ENCODE measurements around the gene GPR157.

The GPR157 gene

DNA sequence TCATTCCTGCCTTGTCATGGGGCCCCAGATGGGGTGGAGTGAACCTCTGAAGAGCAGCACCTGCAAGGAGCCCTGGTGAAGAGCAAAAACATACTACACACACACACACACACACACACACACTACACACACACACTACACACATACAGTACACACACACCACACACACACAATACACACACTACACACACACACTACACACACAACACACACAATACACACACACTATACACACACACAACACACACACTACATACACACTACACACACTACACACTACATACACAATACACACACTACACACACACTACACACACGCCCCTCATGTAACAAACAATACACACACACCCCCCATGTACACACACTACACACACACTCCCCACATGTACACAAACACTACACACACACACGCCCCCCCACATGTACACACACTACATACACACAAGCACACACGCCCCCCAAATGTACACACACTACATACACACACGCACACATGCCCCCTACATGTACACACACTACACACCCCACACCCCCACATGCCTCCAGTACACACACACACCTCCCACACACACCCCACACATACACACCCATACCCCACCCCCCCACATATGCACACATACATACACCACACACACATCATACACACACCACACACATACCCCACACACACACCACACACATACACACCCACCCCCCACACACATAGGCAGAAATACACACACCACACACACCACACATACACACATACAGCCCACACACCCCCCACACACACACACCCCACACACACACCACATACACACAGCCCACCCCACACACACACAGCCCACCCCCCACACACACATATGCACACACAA, 68.8 kb downstream of the GPR157 start:
- DNase-seq: no peak

DNA sequence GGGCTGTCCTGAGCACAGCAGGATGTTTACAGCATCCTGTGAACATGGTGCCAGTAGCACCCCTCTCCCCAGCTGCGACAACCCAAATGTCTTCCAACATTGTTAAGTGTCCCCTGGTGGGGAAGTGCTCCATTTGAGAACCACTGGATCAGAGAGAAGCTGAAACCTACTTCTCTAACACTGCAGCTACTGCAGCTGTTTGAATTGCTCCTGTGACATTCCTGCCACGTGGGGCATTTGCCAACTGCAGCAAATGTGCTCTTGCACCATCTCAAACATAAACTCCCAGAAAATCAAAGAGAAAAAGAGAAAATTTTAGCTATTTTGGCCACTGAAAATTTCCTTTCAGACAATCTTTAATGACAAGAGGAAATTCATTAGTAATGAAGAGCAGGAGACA, 70.4 kb downstream of the GPR157 start:
- no peak for DNase-seq

DNA sequence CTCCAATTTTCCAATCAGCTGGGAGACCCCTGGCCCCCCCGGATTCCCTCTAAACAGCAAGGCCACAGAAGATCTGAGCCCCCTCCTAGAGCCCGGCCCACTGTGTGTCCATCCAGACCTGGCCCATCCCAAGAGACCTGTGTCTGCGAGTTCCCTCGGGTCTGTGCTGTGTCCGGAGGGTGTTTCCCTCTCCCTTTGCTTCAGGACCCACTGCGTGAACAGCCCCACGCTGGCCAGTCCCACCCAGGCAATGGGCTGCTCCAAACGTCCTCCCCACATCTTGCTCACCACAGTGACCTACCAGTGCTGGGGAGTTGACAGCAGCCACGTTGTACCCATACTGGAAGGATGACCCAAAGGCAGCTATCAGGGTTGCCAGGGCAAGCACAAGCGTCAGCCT, 71.1 kb downstream of the GPR157 start:
- DNase-seq: no peak

DNA sequence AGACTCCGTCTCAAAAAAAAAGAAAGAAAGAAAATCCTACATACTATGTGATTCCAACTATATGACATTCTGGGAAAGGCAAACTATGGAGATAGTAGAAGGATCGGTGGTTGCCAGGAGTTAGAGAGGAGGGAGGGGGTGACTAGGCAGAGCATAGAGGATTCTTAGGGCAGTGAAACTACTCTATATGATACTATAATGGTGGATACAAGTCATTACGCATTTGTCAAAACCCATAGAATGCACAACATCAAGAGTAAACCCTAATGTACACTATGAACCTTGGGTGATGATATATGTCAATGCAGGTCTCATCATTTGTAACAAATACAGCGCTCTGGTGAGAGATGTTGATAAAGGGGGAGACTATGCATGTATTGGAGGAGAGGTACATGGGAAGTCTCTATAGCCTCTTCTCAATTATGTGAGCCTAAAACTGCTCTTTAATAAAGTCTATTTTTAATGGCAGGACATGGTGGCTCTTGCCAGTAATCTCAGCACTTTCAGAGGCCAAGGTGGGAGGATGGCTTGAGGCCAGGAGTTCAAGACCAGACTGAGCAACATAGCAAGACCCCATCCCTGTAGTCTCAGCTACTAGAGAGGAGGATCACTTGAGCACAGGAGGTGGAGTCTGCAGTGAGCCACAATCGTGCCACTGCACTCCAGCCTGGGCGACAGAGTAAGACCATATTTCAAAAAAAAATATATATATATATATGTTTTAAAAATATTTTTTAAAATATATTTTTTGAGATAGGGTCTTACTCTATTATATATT, 76.4 kb downstream of the GPR157 start:
- DNase-seq: no peak

DNA sequence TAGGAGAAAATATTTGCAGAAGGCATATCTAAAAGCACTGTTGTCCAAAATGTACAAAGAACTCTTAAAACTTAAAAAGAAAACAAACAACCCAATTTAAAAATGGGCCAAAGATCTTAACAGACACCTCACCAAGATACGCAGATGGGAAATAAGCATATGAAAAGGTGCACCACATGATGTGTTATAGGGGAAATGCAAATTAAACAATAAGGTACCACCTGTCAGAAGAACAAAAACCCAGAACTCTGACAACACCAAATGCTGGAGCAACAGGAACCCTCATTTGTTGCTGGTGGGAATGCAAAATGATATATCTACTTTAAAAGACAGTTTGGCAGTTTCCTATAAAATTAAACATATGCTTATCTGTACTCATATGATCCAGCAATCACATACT, 77.5 kb downstream of the GPR157 start:
- no peak for DNase-seq

DNA sequence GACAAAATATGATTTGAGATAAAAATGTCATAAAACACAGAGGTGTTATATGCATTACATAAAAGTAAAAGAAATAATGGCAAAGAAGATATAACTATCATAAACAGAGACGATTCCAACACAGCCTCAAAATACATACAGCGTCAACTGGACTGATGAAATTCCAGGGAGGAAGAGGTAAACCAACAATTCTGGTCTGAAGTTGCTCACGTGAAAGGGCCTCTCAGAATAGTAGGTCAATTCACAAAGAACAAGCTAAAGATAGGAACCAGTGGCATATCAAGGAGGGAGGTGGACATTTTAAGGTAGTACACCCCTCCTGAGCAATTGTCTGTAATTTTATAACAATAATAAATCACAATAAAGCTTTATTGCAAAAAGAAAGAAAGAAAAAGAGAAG, 78.1 kb downstream of the GPR157 start:
- DNase-seq: no peak

All from CD4-positive, alpha-beta T cell treated with Interleukin-15 for 1 hour (primary cell).